Upper lobe of left lung (tissue), 6 donors: ENCODE data around the gene SHISAL1. TPM values are rescaled to one million over a fixed set of nuclear protein-coding genes. Genes with fewer than 3 reads are reported as not detected.

Source experiments
- ATAC-seq, 2 donors: fragments of 200-7000 bp; cut with Tn5 transposase; one replicate each; pipeline ENCODE4 v1.9.1; 2022; ENCODE audit warnings: mild to moderate bottlenecking in 2 of 2, moderate library complexity in 2 of 2; ENCODE audit not compliant: low FRiP score in 2 of 2
- DNase-seq, 2 donors: peaks; one replicate each; pipeline ENCODE4 v3.0.0-alpha.2; 2019 to 2020
- H3K27ac ChIP-seq, 4 donors: fragments of 200-600 bp; sonication (generic); one replicate each; pipeline ENCODE4 v1.5.1; 2016 to 2019
- H3K27me3 ChIP-seq, 4 donors: fragments of 200-600 bp; sonication (generic); one replicate each; pipeline ENCODE4 v1.5.1; 2017 to 2019
- H3K36me3 ChIP-seq, 4 donors: fragments of 200-600 bp; sonication (generic); one replicate each; pipeline ENCODE4 v1.5.1; 2016 to 2019
- H3K4me1 ChIP-seq, 4 donors: fragments of 200-600 bp; sonication (generic); one replicate each; pipeline ENCODE4 v1.5.1; 2018 to 2019
- H3K4me3 ChIP-seq, 4 donors: fragments of 200-600 bp; sonication (generic); one replicate each; pipeline ENCODE4 v1.5.1; 2017 to 2019; ENCODE audit warnings: mild to moderate bottlenecking in 2 of 4, moderate library complexity in 1 of 4
- H3K9me3 ChIP-seq, 4 donors: fragments of 200-600 bp; sonication (generic); one replicate each; pipeline ENCODE4 v1.5.1; 2018 to 2019
- CTCF ChIP-seq, 6 experiments: fragments of 450-650 bp in 4 of 6; fragments of 200-600 bp in 2 of 6; sonication (generic) in 2 of 6; IDR thresholded peaks; one replicate each; pipeline ENCODE4 v1.5.1; 2016 to 2019; ENCODE audit warnings: antibody characterized with exemption in 6 of 6
- EP300 ChIP-seq, 4 donors: sonication (generic); formaldehyde crosslinking; IDR thresholded peaks; one replicate each; pipeline ENCODE4 v1.5.1; 2017; ENCODE audit warnings: antibody characterized with exemption in 4 of 4, control low read depth in 2 of 4
- POLR2A ChIP-seq, 4 donors: fragments of 450-650 bp; IDR thresholded peaks; one replicate each; pipeline ENCODE4 v1.5.1; 2016 to 2017; ENCODE audit warnings: antibody characterized with exemption in 4 of 4, mild to moderate bottlenecking in 2 of 4
- POLR2AphosphoS5 ChIP-seq, 2 donors: sonication (generic); formaldehyde crosslinking; IDR thresholded peaks; one replicate each; pipeline ENCODE4 v1.5.1; 2017; ENCODE audit warnings: antibody characterized with exemption in 2 of 2
- WGBS, 2 donors: methylation state at CpG; one replicate each; pipeline ENCODE4 v1.1.5; 2017 to 2018; 5-methylcytosine and 5-hydroxymethylcytosine counted together
- total RNA-seq, 6 donors: library from RNA; depleted of rRNA in 4 of 6; stranded (reverse); fragments of >200 nt in 4 of 6; gene quantifications; one replicate each; pipeline versions ENCODE4 v1.1.0 to v1.2.1, GENCODE V29; 2016 to 2021
- donor health status: DM: no; HTN: no; CAD: no; lungs with moderate emphysema.
- donor health status: DM: no; HTN: yes; CAD: no; lungs with severe emphysema.

The SHISAL1 gene
- total RNA-seq, 6 donors from 2014 or later: 0.11 to 1.0 (median 0.20) TPM; not detected in 1

- H3K4me3 ChIP-seq: no peak overlapping the region
- DNase-seq (no peak), ATAC-seq (no peak)
- H3K4me1 ChIP-seq: peaks cover 4 to 12% (median 9%) of the 10 kb centered on the region in 4 donors
- WGBS, 2 donors: 71 to 80% methylated on average over 6 of the region's 6 CpGs
- H3K36me3 ChIP-seq: no peaks in the 10 kb centered on the region
- no peaks in the 10 kb centered on the region for H3K27me3 ChIP-seq
- no peak overlapping the region for H3K27ac ChIP-seq
- no peak for TF ChIP-seq POLR2A (IDR thresholded peaks at IDR 0.05)
- no peak for TF ChIP-seq POLR2AphosphoS5 (IDR thresholded peaks at IDR 0.05)
- TF ChIP-seq EP300 (IDR thresholded peaks at IDR 0.05): no peak
- peaks cover 0 to 6% (median 0%) of the 10 kb centered on the region in 4 donors for H3K9me3 ChIP-seq
Measured at GRCh38 chr22:44214764-44215163, 98.0 kb downstream of the SHISAL1 start.

- Histone ChIP-seq H3K27me3 (no peaks in the 10 kb centered on the region), H3K4me3 (no peak overlapping the region), H3K27ac (no peak overlapping the region), H3K9me3 (peaks cover 0 to 11% (median 1%) of the 10 kb centered on the region in 4 donors), H3K36me3 (no peaks in the 10 kb centered on the region), H3K4me1 (peaks cover 4 to 12% (median 9%) of the 10 kb centered on the region in 4 donors)
- DNase-seq (no peak), ATAC-seq (no peak)
- TF ChIP-seq EP300 (IDR thresholded peaks at IDR 0.05) (no peak), CTCF (IDR thresholded peaks at IDR 0.05) (no peak), POLR2A (IDR thresholded peaks at IDR 0.05) (no peak), POLR2AphosphoS5 (IDR thresholded peaks at IDR 0.05) (no peak)
- WGBS, 2 donors: 90 to 94% methylated on average over 3 of the region's 3 CpGs
Measured at GRCh38 chr22:44214187-44214586, 98.6 kb downstream of the SHISAL1 start.

- DNase-seq: no peak
Measured at GRCh38 chr22:44213489-44214043, 99.2 kb downstream of the SHISAL1 start.

GRCh38 chr22:44212936-44213335 is 99.8 kb downstream of the SHISAL1 start:
- 92 to 94% methylated on average over 1 of the region's 1 CpG for WGBS, 2 donors
- no peak for ATAC-seq
- DNase-seq: no peak

More at GRCh38 chr22:44213489-44214043, 99.2 kb downstream of the SHISAL1 start:
- Histone ChIP-seq H3K4me1 (peaks cover 4 to 12% (median 9%) of the 10 kb centered on the region in 4 donors), H3K9me3 (peaks cover 0 to 11% (median 1%) of the 10 kb centered on the region in 4 donors), H3K4me3 (no peak overlapping the region), H3K36me3 (no peaks in the 10 kb centered on the region), H3K27ac (no peak overlapping the region), H3K27me3 (no peaks in the 10 kb centered on the region)
- TF ChIP-seq CTCF (IDR thresholded peaks at IDR 0.05) (no peak), POLR2A (IDR thresholded peaks at IDR 0.05) (no peak), EP300 (IDR thresholded peaks at IDR 0.05) (no peak), POLR2AphosphoS5 (IDR thresholded peaks at IDR 0.05) (no peak)
- 80 to 81% methylated on average over 3 of the region's 3 CpGs for WGBS, 2 donors
- ATAC-seq: no peak

More at GRCh38 chr22:44212936-44213335, 99.8 kb downstream of the SHISAL1 start:
- H3K36me3 ChIP-seq: no peaks in the 10 kb centered on the region
- no peak overlapping the region for H3K27ac ChIP-seq
- H3K4me3 ChIP-seq: no peak overlapping the region
- H3K9me3 ChIP-seq: peaks cover 0 to 11% (median 1%) of the 10 kb centered on the region in 4 donors
- H3K27me3 ChIP-seq: no peaks in the 10 kb centered on the region
- H3K4me1 ChIP-seq: peaks cover 4 to 12% (median 9%) of the 10 kb centered on the region in 4 donors
- TF ChIP-seq CTCF (IDR thresholded peaks at IDR 0.05) (no peak), POLR2A (IDR thresholded peaks at IDR 0.05) (no peak), EP300 (IDR thresholded peaks at IDR 0.05) (no peak), POLR2AphosphoS5 (IDR thresholded peaks at IDR 0.05) (no peak)
